Omental fat pad (tissue), 4 donors: ENCODE data around the gene HOXA7. TPM values are rescaled to one million over a fixed set of nuclear protein-coding genes. Genes with fewer than 3 reads are reported as not detected.

Experiments
- ATAC-seq: fragments of 150-250 bp; one replicate; pipeline ENCODE4 v1.9.1; 2016; ENCODE audit warnings: mild to moderate bottlenecking, moderate library complexity; ENCODE audit not compliant: low FRiP score
- DNase-seq: peaks from one replicate; pipeline ENCODE4 v3.0.0-alpha.2; 2019; ENCODE audit warnings: low spot score
- CTCF ChIP-seq, 3 donors: fragments of 450-650 bp; IDR thresholded peaks; one replicate each; pipeline ENCODE4 v1.5.1; 2016 to 2017; ENCODE audit warnings: antibody characterized with exemption in 3 of 3, mild to moderate bottlenecking in 3 of 3, moderate library complexity in 2 of 3
- total RNA-seq, 4 donors: library from RNA; depleted of rRNA; stranded (reverse); fragments of >200 nt; gene quantifications; one replicate each; pipeline ENCODE4 v1.1.0, GENCODE V29; 2016

HOXA7 gene
- total RNA-seq, 4 donors from 2014 or later, result 4.6 to 6.1 (median 5.3) TPM

DNA sequence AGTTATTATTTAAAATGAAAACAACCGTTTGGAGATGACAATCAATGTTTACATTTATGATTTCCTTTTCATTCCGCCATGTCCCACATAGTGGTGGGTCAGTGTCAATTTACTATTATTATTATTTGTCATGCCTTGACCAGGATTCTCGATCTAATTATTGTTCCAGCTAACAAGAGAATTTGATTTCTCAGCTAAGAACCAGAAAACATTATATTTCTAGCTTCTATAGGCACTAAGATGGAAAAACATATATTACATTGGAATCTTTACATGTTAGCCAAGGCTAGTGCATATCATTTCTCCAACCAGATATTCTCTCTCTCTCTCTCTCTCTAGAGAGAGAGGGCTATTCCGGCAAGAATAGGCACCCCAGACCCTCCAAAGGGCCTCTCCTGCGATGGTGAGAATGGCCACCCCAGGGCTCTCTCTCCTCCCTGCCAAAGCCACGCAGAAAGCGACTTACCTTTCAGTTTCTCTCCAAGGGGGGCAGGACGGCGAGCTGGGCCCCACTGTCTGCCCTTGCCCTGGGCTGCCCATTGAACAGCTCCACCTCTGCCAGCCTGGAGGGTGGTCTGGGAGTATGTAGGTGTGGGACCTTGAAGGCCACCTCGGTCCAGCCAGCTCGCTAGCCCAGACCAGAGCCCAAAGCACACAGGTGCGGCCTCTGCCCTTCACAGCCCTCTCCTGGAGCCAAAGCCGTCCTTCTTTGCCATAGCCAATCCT lies 6.5 kb downstream of the HOXA7 start:
- DNase-seq (peak; percentile 20), ATAC-seq (no peak)
- TF ChIP-seq CTCF (IDR thresholded peaks at IDR 0.05), result no peak

DNA sequence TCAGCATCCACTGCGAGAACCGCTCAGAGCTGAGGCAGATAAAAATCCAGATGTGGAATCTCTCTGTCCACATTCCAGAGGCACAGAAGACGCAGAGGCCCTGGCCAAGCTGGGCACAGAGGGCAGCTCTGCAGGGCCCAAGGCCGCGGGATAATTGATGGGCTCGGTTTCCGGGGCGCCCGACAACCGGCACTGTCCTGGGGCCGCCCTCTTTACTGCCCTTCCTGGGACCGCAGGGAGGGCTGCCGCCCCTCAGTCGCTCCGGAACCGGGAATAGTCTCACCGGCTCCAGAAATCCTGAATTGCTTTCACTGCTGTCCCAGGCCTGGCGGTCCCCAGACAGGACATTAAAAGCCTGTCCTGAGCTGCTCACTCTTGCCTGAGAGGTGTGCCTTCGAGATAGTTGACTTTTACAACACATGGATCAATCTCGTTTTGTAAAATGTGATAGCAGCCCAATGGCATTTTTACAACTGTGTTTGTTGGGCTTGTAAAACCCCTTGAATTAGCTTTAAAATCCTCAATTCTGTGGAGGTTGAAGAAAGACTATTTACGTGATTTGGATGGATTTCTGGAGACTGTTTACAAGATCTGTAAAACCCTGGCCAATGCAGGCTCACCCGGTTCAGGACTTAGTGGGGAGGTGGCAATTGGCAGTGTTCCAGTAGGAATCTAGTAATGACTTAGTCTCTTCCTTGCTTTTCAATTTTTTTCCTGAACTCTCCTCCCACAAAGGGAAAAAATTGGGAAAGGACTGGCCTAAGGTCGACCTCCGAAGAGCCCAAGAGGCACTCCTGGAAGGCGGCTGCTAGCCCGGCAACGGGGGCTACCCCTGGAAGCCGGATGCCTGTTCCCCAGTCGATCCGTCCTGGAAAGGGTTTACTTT lies 7.5 kb downstream of the HOXA7 start:
- TF ChIP-seq CTCF (IDR thresholded peaks at IDR 0.05), result no peak
- DNase-seq (peak; percentile 18), ATAC-seq (no peak)

- ATAC-seq (no peak), DNase-seq (peak; percentile 22)
These were observed 8.3 kb downstream of the HOXA7 start for GRCh38 chr7:27148031-27148755.

DNA sequence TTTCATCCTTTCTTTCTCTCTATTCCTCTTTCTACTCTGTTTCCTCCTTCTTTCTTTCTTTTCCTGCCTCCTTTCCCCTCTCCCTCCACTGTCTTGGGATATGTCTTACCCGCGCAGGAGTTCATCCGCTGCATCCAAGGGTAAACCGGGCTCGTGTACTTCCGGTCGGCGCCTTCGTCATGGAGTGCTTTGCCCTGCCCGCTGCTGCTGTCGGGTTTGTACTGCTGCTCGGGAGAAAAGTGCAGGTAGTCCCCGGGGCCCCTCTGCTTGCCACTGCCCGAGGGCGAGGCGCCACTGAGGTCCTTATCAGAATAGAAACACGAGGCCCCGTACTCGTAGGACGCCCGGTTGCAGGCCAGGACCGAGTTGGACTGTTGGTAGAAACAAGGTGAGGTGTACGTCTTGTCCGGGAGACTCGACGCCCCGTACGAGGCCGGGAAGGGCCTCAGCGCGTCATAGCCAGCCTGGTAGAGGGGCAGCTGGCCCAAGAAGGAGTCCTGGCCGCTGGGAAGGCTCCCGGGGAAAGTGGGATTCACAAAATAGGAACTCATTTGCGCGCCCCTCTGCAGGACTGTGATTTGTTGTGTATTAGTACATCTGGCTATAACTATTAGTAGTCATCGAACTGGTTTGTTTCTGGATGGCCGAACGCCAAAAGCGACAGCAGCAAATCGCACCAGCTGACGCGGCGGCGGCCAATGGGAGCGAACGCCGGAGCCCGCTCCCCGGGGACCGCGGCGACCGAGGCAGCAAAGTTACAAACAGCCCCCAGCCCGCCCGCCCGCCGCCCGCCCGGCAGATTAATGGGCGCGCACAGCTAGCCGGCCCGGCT lies 9.1 kb downstream of the HOXA7 start, which contains the start of gene HOXA6:
HOXA6 (minus strand) TSS at position 576 of the 832 bp plus-strand sequence; CDS start at position 551, 25 bp downstream.
- DNase-seq, result peak; percentile 63
- ATAC-seq, result no peak
- TF ChIP-seq CTCF (IDR thresholded peaks at IDR 0.05), result no peak

More at GRCh38 chr7:27148031-27148755, 8.3 kb downstream of the HOXA7 start:
- TF ChIP-seq CTCF (IDR thresholded peaks at IDR 0.05), result no peak

DNA sequence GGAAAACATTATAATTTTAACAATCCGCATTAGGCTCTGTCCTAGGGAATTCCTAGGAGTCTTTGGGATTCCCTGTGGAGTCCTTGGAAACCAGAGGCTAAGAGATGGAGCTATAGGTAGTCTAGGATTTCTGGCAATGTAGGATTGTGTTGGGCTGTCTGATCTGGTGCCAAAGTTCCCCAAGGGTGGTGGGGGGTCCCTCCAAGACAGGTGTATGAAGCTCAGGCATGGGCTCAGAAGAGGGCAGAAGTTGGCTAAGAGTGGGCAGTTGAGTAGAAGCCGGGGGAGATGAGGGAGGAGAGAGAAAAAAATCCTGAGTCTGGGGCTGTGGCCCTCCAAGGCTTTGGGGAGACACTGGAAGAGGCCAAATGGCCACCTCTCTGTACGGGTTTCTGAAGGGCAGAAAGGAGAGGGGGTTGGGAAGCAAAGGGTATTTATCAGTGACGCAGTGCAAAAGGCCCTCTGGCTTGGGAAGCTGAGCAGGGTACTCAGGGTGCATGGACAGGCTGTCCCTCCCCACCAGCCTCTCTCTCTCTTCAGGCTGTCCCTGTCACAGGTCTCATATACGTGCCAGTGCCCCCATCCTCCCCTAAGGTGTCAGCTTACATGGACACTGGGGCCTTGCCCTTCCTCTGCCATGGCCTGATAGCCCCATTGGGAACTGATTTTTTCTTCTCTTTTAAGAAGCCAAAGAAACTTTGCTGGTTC lies 9.8 kb downstream of the HOXA7 start:
- ATAC-seq (no peak), DNase-seq (peak; percentile 21)
- TF ChIP-seq CTCF (IDR thresholded peaks at IDR 0.05), result no peak
